K562 (cell line): ENCODE measurements around the gene INSIG1. TPM values are rescaled to one million over a fixed set of nuclear protein-coding genes. Genes with fewer than 3 reads are reported as not detected.

ENCODE experiments used
- EWSR1 ChIP-seq: fragments of 450-650 bp; IDR thresholded peaks from 2 replicates; pipeline ENCODE4 v1.6.1; 2018; ENCODE audit warnings: borderline replicate concordance, mild to moderate bottlenecking, low read depth, moderate library complexity; ENCODE audit not compliant: partially characterized antibody
- HCFC1 ChIP-seq: IDR thresholded peaks from 2 replicates; pipeline ENCODE4 v1.6.1; 2012; ENCODE audit warnings: low read depth, low read length, improper control_type of control experiment
- HMBOX1 ChIP-seq: sonication (generic); IDR thresholded peaks from 2 replicates; pipeline ENCODE4 v1.6.1; 2016
- KDM5B ChIP-seq: fragments of 200-600 bp; sonication (generic); IDR thresholded peaks from 2 replicates; pipeline ENCODE4 v1.6.1; 2012; ENCODE audit warnings: low read depth, mild to moderate bottlenecking, moderate library complexity, low read length, control low read depth, inconsistent platforms; ENCODE audit not compliant: insufficient replicate concordance
- MEIS2 ChIP-seq: fragments of 450-650 bp; IDR thresholded peaks from 2 replicates; pipeline ENCODE4 v1.6.1; 2014; ENCODE audit warnings: mild to moderate bottlenecking; ENCODE audit not compliant: partially characterized antibody
- MXD1 ChIP-seq: fragments of 250-450 bp; sonication (Bioruptor Pico); IDR thresholded peaks from 2 replicates; pipeline ENCODE4 v1.8.0; 2021; ENCODE audit warnings: borderline replicate concordance, mild to moderate bottlenecking, moderate library complexity; ENCODE audit not compliant: poor library complexity, severe bottlenecking
- PKNOX1 ChIP-seq: fragments of 450-650 bp; IDR thresholded peaks from 2 replicates; pipeline ENCODE4 v1.6.1; 2016
- REST ChIP-seq, 2 experiments: fragments of 450-650 bp; formaldehyde crosslinking in 1 of 2; IDR thresholded peaks; 2 replicates each; pipeline versions ENCODE4 v1.4.0 to v1.6.1; 2014 to 2020; ENCODE audit warnings: mild to moderate bottlenecking in 2 of 2, borderline replicate concordance in 1 of 2, low read depth in 1 of 2
- VEZF1 ChIP-seq: fragments of 200-800 bp; sonication (Bioruptor generic); IDR thresholded peaks from 2 replicates; pipeline ENCODE4 v1.6.1; 2017; ENCODE audit warnings: missing genetic modification characterization, missing compliant biosample characterization
- ZNF263 ChIP-seq: sonication (generic); formaldehyde crosslinking; IDR thresholded peaks from 2 replicates; pipeline ENCODE4 v1.8.0; 2022; ENCODE audit warnings: mild to moderate bottlenecking, missing genetic modification reagents, borderline replicate concordance
- polyA plus RNA-seq, 8 experiments: library from polyadenylated mRNA; depleted of rRNA in 4 of 8; stranded (reverse) in 5 of 8; unstranded in 3 of 8; fragments of >200 nt; fragmentation: Nextera tagmentation in 2 of 8; fragmentation: Illumina TruSeq in 1 of 8; extraction: Ambion mirVana in 2 of 8; extraction: Trizol in 1 of 8; gene quantifications; 2 replicates each; pipeline versions ENCODE4 v1.2.1 to v1.2.3, GENCODE V29; 2011 to 2014; ENCODE audit warnings: inconsistent platforms in 1 of 8, missing spikeins in 1 of 8
- total RNA-seq, 7 experiments: library from RNA; depleted of rRNA in 6 of 7; stranded (reverse); fragments of >200 nt in 6 of 7; fragmentation: Illumina TruSeq in 2 of 7; extraction: Trizol in 2 of 7; gene quantifications; 2 replicates each; pipeline versions ENCODE4 v1.2.1 to v1.2.3, GENCODE V29; 2011 to 2021; ENCODE audit warnings: low replicate concordance in 1 of 7

The INSIG1 gene
- total and polyA plus RNA-seq, 9 of the 15 experiments (the other 6 are each of a cell fraction or from before 2014, with no cell fraction given) = 57.1 to 787 (median 238) TPM

- 0 out of 2 replicates have a peak, but pooled peaks have one; percentile 1 for TF ChIP-seq REST (IDR thresholded peaks at IDR 0.05; ENCODE audit: borderline replicate concordance)
- TF ChIP-seq REST (CRISPR knock-in tag; IDR thresholded peaks at IDR 0.05; ENCODE audit: low read depth) = no peak
- no peak for TF ChIP-seq VEZF1 (CRISPR knock-in tag)
- TF ChIP-seq HCFC1 = no peak
- TF ChIP-seq ZNF263 (CRISPR knock-in tag) = peak; percentile 33; the same call in 1 of the 2 replicates
- no peak for TF ChIP-seq MXD1 (CRISPR knock-in tag)
- TF ChIP-seq MEIS2 = peak; percentile 31
- no peak for TF ChIP-seq HMBOX1
- TF ChIP-seq EWSR1 = no peak
- peak; percentile 27; the same call in 1 of the 2 replicates for TF ChIP-seq PKNOX1
- no peak for TF ChIP-seq KDM5B
Observed at GRCh38 chr7:155259866-155260497, 37.7 kb upstream of the INSIG1 start (continued).
